ENCODE results near the gene MED29.

GRCh38 chr19:39407410-39407659 is 16.2 kb downstream of the MED29 start:
- TF ChIP-seq CTCF (conservative IDR thresholded peaks at IDR 0.05; ENCODE audit: low read length) (no peak), EZH2phosphoT487 (IDR thresholded peaks at IDR 0.05; ENCODE audit: borderline replicate concordance, low read depth, low read length) (no peak)
